NCI-H1694 (cell line): ENCODE measurements around the gene FGF5.

Experiments used
- DNase-seq: peaks from one replicate; lab custom pipeline; 2025; lab: John Stamatoyannopoulos, UW

FGF5 gene

GRCh38 chr4:80336582-80336981, 70.1 kb downstream of the FGF5 start:
- peak; percentile 27 for DNase-seq

GRCh38 chr4:80340036-80340435, 73.6 kb downstream of the FGF5 start:
- no peak for DNase-seq
